CD4-positive, alpha-beta T cell treated with Interleukin-21 for 1 hour (primary cell): ENCODE results near the gene PSTPIP2.
"Not testable (repeated sequence)": the region's sequence is repeated elsewhere in the genome, so short reads cannot be mapped to it uniquely, and the experiment has no call there.

Experiments used
- DNase-seq: peaks from one replicate; pipeline ENCODE4 v3.0.0-alpha.2; 2020

The PSTPIP2 gene

DNA sequence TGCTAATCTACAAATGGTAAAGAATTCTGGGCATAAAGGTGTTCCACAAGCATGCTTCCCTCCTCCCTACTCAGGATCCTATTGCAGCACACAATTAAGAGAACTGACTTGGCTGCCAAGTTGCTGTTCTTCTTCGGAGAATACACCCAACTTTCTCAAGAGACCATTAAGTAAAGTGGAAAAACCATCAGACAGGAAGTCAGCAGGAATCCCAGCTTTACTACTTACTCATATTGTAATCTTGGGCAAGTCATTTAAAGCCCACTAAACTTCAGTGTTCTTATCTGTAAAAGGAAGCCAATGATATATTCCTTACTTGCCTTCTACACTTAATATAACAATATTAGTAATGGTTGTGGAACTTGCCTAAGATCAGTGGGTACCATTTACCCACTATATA lies 37.8 kb downstream of the PSTPIP2 start:
- no peak for DNase-seq

DNA sequence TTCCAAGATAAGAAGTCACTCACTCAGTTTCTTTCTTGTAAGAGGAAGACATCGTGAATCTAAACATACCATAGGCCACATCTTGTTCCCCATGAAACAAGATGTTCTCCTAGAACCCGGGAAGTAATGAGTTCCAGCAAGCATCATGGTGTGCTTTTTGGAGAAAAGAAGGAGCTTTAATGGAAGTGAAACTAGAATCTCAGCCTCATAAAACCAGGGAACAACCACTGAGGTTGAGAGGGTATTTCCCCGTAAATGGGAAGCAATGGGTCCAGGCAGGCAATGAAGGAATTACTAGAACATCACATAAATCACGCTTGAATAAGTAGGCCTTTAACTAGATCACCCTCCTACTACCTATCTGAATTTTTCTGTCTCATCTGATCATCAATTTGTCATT lies 40.3 kb downstream of the PSTPIP2 start:
- DNase-seq: no peak

- DNase-seq: no peak
These were observed 43.5 kb downstream of the PSTPIP2 start for GRCh38 chr18:46028536-46028891.

- DNase-seq: no peak
These were observed 52.1 kb downstream of the PSTPIP2 start for GRCh38 chr18:46019936-46020335.

GRCh38 chr18:46013484-46014189 lies 58.4 kb downstream of the PSTPIP2 start:
- DNase-seq: no peak

DNA sequence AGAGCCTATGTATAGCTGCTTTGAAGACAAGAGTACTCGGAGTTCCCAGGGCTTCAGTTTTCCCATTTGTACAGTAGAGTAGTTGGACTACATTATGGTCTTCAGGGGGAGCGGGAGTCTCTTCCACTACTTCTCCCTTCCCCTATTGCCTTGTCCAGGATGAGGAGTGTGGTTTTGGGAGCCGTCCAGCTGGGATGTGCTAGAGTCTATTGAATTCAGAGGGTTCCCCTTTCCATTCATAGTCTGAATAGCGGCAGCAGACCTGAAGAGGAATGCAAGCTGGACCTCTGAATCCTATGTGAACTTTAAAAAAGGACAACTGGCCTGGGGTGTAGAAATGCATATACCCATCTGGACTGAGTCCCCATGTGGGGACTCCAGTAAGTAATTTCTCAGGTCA lies 61.4 kb downstream of the PSTPIP2 start:
- no peak for DNase-seq

DNA sequence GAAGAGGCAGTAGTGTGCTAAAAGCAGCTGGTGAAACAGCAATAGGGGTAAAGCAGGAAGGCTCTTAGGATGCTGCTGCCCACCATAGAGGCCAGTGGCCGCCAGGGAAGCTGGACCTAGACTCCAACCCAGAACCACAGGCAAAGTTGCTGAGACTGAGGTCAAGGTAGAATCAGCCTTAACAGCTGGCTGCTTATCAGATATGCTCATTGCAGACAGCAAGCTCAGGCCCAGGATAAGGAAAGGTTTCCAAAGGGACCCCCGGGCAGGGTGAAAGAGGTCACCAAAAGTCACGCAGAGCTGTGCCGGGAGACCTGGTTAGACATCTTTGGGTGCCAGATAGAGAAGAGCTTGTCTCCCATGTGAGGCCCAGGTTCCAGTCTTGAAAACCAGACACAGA lies 62.0 kb downstream of the PSTPIP2 start:
- no peak for DNase-seq

DNA sequence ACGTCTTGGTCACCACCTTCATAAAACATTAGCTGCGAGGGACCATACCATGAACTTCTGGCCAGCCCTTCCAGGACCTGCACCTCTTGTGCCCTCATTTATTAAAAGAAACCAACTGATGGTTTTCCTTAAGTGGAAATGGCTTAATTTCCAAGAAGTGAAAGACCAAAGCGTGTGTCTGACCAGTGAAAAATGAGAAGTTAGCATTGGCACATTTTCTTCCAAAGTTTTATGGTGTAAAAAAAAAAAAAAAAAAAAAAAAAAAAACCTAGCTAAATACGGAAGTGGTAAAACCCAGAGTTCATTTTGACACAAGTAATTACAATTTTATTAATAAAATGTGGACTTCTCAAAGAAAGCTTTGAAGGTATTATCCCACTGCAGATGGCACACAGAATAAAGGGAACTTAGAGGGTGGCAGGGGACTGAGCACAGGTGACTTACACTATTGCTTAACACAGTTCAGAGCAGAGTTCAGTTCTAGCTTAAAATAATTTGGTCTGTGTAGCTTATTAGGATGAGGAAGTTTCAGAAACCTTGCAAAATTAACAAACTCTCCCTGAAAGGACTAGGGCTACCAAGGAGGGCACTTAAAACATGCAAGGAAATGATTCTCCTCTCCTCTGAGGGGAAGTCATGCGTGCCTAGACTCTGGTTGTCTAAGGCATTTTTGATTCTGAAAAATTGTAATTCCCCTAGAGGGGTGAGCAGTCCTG lies 62.8 kb downstream of the PSTPIP2 start:
- DNase-seq: no peak

DNA sequence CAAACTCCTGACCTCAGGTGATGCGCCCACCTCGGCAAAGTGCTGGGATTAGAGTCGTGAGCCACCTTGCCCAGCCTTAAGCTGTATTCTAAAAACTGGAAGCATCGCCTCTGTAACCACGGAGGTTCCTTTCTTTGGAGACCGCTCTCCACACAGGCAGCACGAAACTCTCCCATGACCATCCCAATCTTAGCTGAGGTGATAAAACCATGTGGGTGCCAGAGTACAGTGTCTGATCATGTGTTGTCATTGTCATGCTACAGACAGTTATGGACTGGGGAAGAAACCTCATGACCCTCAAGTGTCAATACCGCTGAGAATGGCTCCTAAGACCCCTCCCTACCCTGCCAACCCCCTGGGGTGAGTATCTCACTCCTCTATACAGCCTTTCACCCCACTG lies 63.5 kb downstream of the PSTPIP2 start:
- DNase-seq: no peak

GRCh38 chr18:46007165-46007564 lies 64.9 kb downstream of the PSTPIP2 start:
- no peak for DNase-seq

DNA sequence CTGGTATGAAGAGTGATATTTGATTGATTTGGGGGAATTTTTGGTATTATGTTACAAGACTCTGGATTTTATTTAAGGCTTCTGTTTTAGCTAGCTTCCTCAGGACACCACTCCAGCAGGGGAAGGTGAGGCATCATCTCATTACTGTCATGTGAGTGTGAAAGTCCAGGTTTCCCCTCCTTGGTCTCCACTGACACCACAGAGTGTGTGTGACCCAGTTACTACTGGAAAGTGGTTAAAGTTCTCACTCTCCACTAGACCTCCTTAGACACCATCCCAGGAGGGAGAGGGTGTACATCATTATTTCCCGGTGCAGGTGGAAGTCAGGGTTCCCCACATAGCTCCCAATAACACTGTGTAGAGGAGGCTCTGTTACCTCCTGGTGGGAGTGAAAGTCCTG lies 69.1 kb downstream of the PSTPIP2 start:
- no peak for DNase-seq

- DNase-seq: no peak
These were observed 70.2 kb downstream of the PSTPIP2 start for GRCh38 chr18:46001892-46002291.

DNA sequence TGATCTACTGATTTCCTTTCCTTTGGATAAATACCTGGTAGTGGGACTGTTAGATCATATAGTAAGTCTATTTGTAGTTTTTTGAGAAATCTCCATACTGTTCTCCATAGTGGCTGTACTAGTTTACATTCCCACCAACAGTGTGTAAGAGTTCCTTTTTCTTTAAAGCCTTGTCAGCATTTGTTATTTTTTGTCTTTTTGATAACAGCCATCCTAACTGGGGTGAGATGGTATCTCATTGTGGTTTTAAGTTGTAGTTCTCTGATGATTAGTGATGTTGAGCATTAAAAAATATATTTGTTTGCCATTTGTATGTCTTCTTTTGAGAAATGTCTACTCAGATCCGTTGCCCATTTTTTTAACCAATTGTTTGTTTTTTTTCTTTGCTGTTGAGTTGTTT lies 71.0 kb downstream of the PSTPIP2 start:
- DNase-seq: no peak

GRCh38 chr18:45999536-45999935 lies 72.5 kb downstream of the PSTPIP2 start:
- no peak for DNase-seq

- peak; percentile 36 for DNase-seq
These were observed 73.8 kb downstream of the PSTPIP2 start for GRCh38 chr18:45998244-45998643.

- DNase-seq: peak; percentile 30
These were observed 74.3 kb downstream of the PSTPIP2 start for GRCh38 chr18:45997700-45998151.

GRCh38 chr18:45995461-45995860 lies 76.6 kb downstream of the PSTPIP2 start:
- no peak for DNase-seq

- DNase-seq: no peak
These were observed 78.6 kb downstream of the PSTPIP2 start for GRCh38 chr18:45993438-45993837.

DNA sequence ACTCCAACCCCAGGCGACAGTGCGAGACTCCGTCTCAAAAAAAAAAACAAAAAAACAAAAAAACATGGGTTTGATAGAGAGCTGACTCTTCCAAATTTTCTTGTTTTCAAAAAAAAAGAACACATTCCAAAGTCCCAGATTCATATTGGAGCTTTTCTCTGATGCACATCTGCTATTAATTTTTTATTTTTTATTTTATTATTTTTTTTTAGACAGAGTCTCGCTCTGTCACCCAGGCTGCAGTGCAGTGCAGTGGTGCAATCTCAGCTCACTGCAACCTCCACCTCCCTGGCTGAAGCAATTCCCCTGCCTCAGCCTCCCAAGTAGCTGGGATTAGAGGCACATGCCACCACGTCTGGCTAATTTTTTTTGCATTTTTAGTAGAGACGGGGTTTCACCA lies 79.5 kb downstream of the PSTPIP2 start:
- not testable (repeated sequence) for DNase-seq

DNA sequence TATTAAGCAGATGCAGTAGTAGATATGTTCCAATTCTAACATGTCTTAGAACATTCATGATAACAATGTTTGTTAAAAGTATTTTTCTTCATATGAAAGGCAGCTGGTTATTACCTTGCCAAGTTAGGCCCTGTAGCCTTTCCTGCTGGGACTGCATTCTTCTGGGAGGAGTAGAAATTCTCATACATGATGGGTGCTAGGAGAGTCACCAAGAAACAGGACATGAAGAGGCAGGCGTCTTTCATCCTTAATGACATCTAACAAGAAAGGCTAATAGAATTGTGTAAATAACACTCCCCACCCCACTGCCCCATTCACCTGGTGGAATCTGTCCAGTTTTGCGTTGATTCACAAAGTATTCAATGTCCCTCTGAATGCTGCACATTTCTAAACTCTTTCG lies 80.3 kb downstream of the PSTPIP2 start:
- no peak for DNase-seq

GRCh38 chr18:45984546-45985235 lies 87.4 kb downstream of the PSTPIP2 start:
- no peak for DNase-seq

GRCh38 chr18:45981821-45982220 lies 90.2 kb downstream of the PSTPIP2 start:
- DNase-seq: no peak

- no peak for DNase-seq
These were observed 91.8 kb downstream of the PSTPIP2 start for GRCh38 chr18:45980229-45980628.

- no peak for DNase-seq
These were observed 94.0 kb downstream of the PSTPIP2 start for GRCh38 chr18:45978084-45978483.
